ENCODE data around the gene YRDC. TPM values are rescaled to one million over a fixed set of nuclear protein-coding genes. Genes with fewer than 3 reads are reported as not detected.

The YRDC gene
- total and polyA plus RNA-seq, 2 of the 13 experiments (the other 11 are each of a cell fraction or from before 2014, with no cell fraction given), result 27.5 to 29.2 TPM

GRCh38 chr1:37764414-37764825 is 43.6 kb downstream of the YRDC start (continued):
- TF ChIP-seq ZNF800 (CRISPR knock-in tag; IDR thresholded peaks at IDR 0.05) (peak; percentile 95), HNRNPK (IDR thresholded peaks at IDR 0.05; ENCODE audit: low read depth, low read length, poor library complexity, severe bottlenecking) (no peak), DNMT3B (CRISPR knock-in tag; conservative IDR thresholded peaks at IDR 0.05) (peak; percentile 99; the same call in 1 of the 2 replicates), ZNF816 (CRISPR knock-in tag; IDR thresholded peaks at IDR 0.05; ENCODE audit: borderline replicate concordance) (peak; percentile 99), MED1 (CRISPR knock-in tag; IDR thresholded peaks at IDR 0.05) (peak; percentile 81), ZNF354B (CRISPR knock-in tag; IDR thresholded peaks at IDR 0.05) (0 out of 2 replicates have a peak, but pooled peaks have one; percentile 72), HNRNPH1 (optimal IDR thresholded peaks at IDR 0.05; ENCODE audit: low read depth, low read length) (no peak), THYN1 (CRISPR knock-in tag; IDR thresholded peaks at IDR 0.05; ENCODE audit: borderline replicate concordance, low read depth) (no peak), NCOA5 (CRISPR knock-in tag; IDR thresholded peaks at IDR 0.05) (peak; percentile 96; the same call in 1 of the 2 replicates), POLR2G (IDR thresholded peaks at IDR 0.05; ENCODE audit: low read depth, low read length) (no peak), POGK (CRISPR knock-in tag; conservative IDR thresholded peaks at IDR 0.05) (peak; percentile 95), ZC3H4 (CRISPR knock-in tag; IDR thresholded peaks at IDR 0.05; ENCODE audit: borderline replicate concordance) (peak; percentile 98), NR2F1 (CRISPR knock-in tag; IDR thresholded peaks at IDR 0.05) (peak in 1 of 2 experiments; percentile 57; a peak in 1 of 4 replicates), HDAC1 (CRISPR knock-in tag; IDR thresholded peaks at IDR 0.05) (peak; percentile 76), STAT5B (CRISPR knock-in tag; IDR thresholded peaks at IDR 0.05) (peak; percentile 99), ATRX (CRISPR knock-in tag; IDR thresholded peaks at IDR 0.05; ENCODE audit: borderline replicate concordance) (peak; percentile 92; the same call in 1 of the 2 replicates), ZNF44 (CRISPR knock-in tag; IDR thresholded peaks at IDR 0.05) (peak; percentile 99; the same call in 1 of the 2 replicates), SAP130 (CRISPR knock-in tag; IDR thresholded peaks at IDR 0.05; ENCODE audit: low read depth) (peak; percentile 93), MXI1 (IDR thresholded peaks at IDR 0.05; ENCODE audit: borderline replicate concordance, low read depth, low read length) (peak; percentile 74; the same call in 1 of the 3 replicates), E2F5 (CRISPR knock-in tag; conservative IDR thresholded peaks at IDR 0.05) (peak; percentile 98), SOX5 (CRISPR knock-in tag; IDR thresholded peaks at IDR 0.05; ENCODE audit: borderline replicate concordance) (peak; percentile 69), ZNF432 (CRISPR knock-in tag; IDR thresholded peaks at IDR 0.05; ENCODE audit: borderline replicate concordance) (peak; percentile 94; the same call in 1 of the 2 replicates), ATF6 (CRISPR knock-in tag; conservative IDR thresholded peaks at IDR 0.05) (peak; percentile 99), KLF16 (CRISPR knock-in tag; IDR thresholded peaks at IDR 0.05) (peak; percentile 97 to 100), PHB2 (IDR thresholded peaks at IDR 0.05; ENCODE audit: partially characterized antibody) (no peak)

Data from HepG2 (cell line).